ENCODE data around the gene TCAP. TPM values are rescaled to one million over a fixed set of nuclear protein-coding genes. Genes with fewer than 3 reads are reported as not detected.

TCAP gene
- total RNA-seq, 1 donor from 2014 or later, result 2.3 TPM

DNA sequence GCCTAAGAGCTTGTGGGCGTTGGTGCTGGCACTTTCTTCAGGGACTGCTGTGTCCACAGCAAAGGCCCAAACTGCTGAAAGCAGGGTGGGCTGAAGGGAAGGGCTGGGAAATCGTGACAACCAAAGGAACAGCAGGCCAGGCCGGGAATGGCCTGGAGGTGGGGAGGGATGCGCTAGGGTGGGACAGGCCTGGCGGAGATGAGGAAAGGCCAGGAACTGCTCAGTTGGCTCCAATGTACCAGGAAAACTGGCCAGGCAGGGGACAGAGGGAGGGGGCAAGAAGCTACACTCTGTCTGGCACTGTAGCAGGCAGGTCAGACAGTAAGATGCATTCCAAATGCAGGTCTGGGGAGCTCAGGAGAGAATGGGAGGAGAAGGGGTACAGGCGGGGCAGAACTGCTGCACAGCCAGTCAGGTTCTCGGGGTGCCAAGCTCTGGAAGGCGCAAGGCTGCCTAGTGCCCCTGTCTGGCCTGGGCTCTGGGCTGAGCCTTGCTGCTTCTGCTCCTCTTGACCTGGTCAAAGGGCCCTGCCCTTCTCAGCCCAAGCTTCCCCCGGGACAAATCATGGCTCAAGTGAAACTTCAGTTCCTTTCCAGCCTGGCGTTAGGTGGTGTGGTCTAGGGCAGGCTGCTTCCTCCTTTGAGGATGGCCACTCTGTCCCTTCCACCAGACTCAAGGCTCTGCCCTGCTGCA, 10.4 kb downstream of the TCAP start:
- no peak overlapping the region for H3K4me3 Mint-ChIP-seq
- H3K36me3 Mint-ChIP-seq, result peaks cover 8% of the 10 kb centered on the region
- no peak for DNase-seq (ENCODE audit: low spot score in 2 of 2, unreplicated experiment in 2 of 2)
- H3K27me3 Mint-ChIP-seq (ENCODE audit: low read depth), result peaks cover 13% of the 10 kb centered on the region
- TF ChIP-seq, protein P1, sequence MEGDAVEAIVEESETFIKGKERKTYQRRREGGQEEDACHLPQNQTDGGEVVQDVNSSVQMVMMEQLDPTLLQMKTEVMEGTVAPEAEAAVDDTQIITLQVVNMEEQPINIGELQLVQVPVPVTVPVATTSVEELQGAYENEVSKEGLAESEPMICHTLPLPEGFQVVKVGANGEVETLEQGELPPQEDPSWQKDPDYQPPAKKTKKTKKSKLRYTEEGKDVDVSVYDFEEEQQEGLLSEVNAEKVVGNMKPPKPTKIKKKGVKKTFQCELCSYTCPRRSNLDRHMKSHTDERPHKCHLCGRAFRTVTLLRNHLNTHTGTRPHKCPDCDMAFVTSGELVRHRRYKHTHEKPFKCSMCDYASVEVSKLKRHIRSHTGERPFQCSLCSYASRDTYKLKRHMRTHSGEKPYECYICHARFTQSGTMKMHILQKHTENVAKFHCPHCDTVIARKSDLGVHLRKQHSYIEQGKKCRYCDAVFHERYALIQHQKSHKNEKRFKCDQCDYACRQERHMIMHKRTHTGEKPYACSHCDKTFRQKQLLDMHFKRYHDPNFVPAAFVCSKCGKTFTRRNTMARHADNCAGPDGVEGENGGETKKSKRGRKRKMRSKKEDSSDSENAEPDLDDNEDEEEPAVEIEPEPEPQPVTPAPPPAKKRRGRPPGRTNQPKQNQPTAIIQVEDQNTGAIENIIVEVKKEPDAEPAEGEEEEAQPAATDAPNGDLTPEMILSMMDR (IDR thresholded peaks at IDR 0.05; ENCODE audit: unreplicated experiment), result no peak
- H3K27ac Mint-ChIP-seq, result peak overlapping the region; percentile 93
- peaks cover 28% of the 10 kb centered on the region for H3K4me1 Mint-ChIP-seq
- no peaks in the 10 kb centered on the region for H3K9me3 Mint-ChIP-seq

- Mint-ChIP-seq H3K9me3 (no peaks in the 10 kb centered on the region), H3K36me3 (peaks cover 12% of the 10 kb centered on the region), H3K27me3 (ENCODE audit: low read depth) (peaks cover 6% of the 10 kb centered on the region), H3K4me3 (no peak overlapping the region), H3K27ac (no peak overlapping the region), H3K4me1 (peaks cover 28% of the 10 kb centered on the region)
- TF ChIP-seq, protein P1 (IDR thresholded peaks at IDR 0.05; ENCODE audit: unreplicated experiment), result no peak
- no peak for DNase-seq (ENCODE audit: low spot score in 2 of 2, unreplicated experiment in 2 of 2)
Measured at GRCh38 chr17:39676198-39676819, 11.2 kb downstream of the TCAP start.

DNA sequence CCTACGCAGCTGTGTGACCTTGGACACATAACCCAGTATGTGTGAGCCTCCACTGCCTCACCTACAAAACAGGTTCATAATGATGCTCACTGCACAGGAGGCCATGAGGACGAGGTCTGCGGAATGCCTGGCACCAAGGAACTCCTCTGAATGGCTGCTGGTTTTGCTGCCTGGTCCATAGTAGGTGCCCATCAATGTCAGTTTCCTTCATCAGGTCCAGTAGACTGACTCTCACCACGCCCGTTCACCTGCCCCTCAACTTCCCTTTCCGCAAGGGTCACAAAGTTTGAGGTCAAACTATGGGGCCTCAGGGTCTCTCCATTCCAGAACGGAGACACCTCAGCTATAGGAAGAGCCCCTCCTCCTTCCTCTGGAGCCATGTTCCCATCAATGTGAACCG, 11.9 kb downstream of the TCAP start:
- TF ChIP-seq, protein P1 (IDR thresholded peaks at IDR 0.05; ENCODE audit: unreplicated experiment), result no peak

GRCh38 chr17:39677542-39678339, 12.6 kb downstream of the TCAP start:
- H3K4me1 Mint-ChIP-seq, result peaks cover 25% of the 10 kb centered on the region
- H3K27ac Mint-ChIP-seq, result peak overlapping the region; percentile 61
- no peaks in the 10 kb centered on the region for H3K9me3 Mint-ChIP-seq
- H3K36me3 Mint-ChIP-seq, result peaks cover 12% of the 10 kb centered on the region
- DNase-seq (ENCODE audit: low spot score in 2 of 2, unreplicated experiment in 2 of 2), result no peak
- no peaks in the 10 kb centered on the region for H3K27me3 Mint-ChIP-seq (ENCODE audit: low read depth)
- TF ChIP-seq, protein P1 (IDR thresholded peaks at IDR 0.05; ENCODE audit: unreplicated experiment), result no peak
- H3K4me3 Mint-ChIP-seq, result no peak overlapping the region

More for the DNA sequence above, 11.9 kb downstream of the TCAP start:
- H3K36me3 Mint-ChIP-seq, result peaks cover 12% of the 10 kb centered on the region
- no peaks in the 10 kb centered on the region for H3K9me3 Mint-ChIP-seq
- H3K4me3 Mint-ChIP-seq, result no peak overlapping the region
- peaks cover 25% of the 10 kb centered on the region for H3K4me1 Mint-ChIP-seq
- peaks cover 2% of the 10 kb centered on the region for H3K27me3 Mint-ChIP-seq (ENCODE audit: low read depth)
- peak overlapping the region; percentile 61 for H3K27ac Mint-ChIP-seq
- no peak for DNase-seq (ENCODE audit: low spot score in 2 of 2, unreplicated experiment in 2 of 2)

GRCh38 chr17:39678340-39679116, 13.4 kb downstream of the TCAP start:
- H3K27me3 Mint-ChIP-seq (ENCODE audit: low read depth), result no peaks in the 10 kb centered on the region
- H3K36me3 Mint-ChIP-seq, result peaks cover 18% of the 10 kb centered on the region
- peaks cover 25% of the 10 kb centered on the region for H3K4me1 Mint-ChIP-seq
- no peak overlapping the region for H3K4me3 Mint-ChIP-seq
- TF ChIP-seq, protein P1 (IDR thresholded peaks at IDR 0.05; ENCODE audit: unreplicated experiment), result no peak
- DNase-seq (ENCODE audit: low spot score in 2 of 2, unreplicated experiment in 2 of 2), result no peak
- H3K9me3 Mint-ChIP-seq, result no peaks in the 10 kb centered on the region
- no peak overlapping the region for H3K27ac Mint-ChIP-seq

Data from mesothelial cell of epicardium (in vitro differentiated cells).